Left colon (tissue), 2 donors: ENCODE measurements around the gene TMEM132C. TPM values are rescaled to one million over a fixed set of nuclear protein-coding genes. Genes with fewer than 3 reads are reported as not detected.
A peak's percentile ranks its signal among the peaks of the same experiment; 100 is the strongest.
"Not testable (repeated sequence)": the region's sequence is repeated elsewhere in the genome, so short reads cannot be mapped to it uniquely, and the experiment has no call there.

ENCODE experiments used
- ATAC-seq: fragments of 200-7000 bp; cut with Tn5 transposase; one replicate; pipeline ENCODE4 v1.9.1; 2020; ENCODE audit warnings: mild to moderate bottlenecking, moderate library complexity
- DNase-seq, 2 donors: peaks; one replicate each; pipeline ENCODE4 v3.0.0-alpha.2; 2020
- intact Hi-C, 2 donors: fragments of 100-400 bp; cut with DNase I in 1 of 2; cut with micrococcal nuclease in 1 of 2; formaldehyde crosslinking; loops; one replicate each; pipeline versions ENCODE4 v1.11.2 to v1.14.0; 2022; cut with DNase I, micrococcal nuclease
- total RNA-seq, 2 donors: library from RNA; stranded (reverse); fragmentation: NEBNext Ultra II Directional; extraction: Animal tissue kit (Norgen Biotek cat#: 25700); gene quantifications; one replicate each; pipeline ENCODE4 v1.2.1, GENCODE V29; 2021
- donor health status: DM: no; HTN: no; CAD: no.
- donor health status: DM: yes; HTN: yes; CAD: no.

The TMEM132C gene
- total RNA-seq, 2 donors from 2014 or later: 0.40 to 0.78 TPM

DNA sequence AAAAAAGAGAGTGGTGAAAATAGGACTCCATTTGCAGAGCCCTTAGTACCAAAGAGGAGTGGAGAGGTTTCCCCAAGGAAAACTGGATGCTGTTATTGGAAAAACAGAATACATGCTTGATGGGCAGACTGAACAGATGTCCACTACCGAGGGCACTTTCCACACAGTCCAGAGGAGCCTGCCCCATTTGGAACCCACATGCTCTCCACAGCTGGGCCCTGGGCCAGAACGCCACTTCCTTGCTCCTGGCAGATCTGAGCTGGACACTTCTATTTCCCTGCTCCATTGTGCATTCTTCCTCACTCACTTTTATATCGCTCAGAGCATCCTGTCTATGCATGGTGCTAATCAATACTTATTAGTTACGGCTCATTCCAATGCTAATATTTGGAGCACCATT, 306.9 kb downstream of the TMEM132C start:
- DNase-seq: no peak
- ATAC-seq: no peak
- intact Hi-C loops: no loop called here

DNA sequence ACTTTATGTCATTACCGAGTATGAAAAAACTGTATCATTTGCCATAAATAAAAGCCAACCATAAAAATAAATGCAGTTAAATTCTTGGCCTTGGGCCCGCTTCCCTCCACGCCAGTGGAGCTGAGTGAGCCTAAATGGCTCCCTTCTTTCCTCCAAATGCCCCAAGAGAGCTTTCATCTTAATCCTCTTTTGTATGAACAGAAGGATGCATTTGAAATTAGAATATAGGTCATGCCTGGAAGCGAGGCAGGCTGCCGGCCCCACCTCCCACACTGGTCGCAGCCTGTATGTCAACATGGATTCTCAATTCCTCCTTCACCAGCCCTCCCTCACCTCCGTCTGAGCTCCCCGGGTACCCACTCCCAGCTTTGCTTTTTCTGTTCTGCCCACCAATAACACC, 311.1 kb downstream of the TMEM132C start:
- intact Hi-C loops: no loop called here
- DNase-seq: no peak
- no peak for ATAC-seq

DNA sequence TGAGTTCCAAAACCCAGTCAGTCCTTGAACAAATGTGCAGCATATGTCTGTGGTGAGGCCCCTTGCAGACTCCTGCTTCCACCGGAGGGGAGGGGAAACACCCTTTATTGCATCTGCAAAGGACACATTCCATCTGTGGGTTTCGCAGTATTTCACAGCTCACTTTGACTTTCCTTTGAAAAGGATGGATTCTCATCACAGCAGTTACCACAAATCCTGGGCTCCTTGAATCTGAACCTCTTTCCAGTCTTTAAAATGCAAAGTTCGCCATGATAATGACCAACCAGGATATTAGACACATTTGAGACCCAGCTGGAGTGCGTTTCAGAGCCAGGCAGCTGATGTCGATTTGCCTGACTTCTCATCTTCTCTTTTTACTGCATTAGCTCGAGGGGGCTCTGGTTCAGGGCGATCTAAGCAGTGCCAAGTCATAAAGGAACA, 314.4 kb downstream of the TMEM132C start:
- intact Hi-C loops: no loop called here
- ATAC-seq: no peak
- DNase-seq: no peak

DNA sequence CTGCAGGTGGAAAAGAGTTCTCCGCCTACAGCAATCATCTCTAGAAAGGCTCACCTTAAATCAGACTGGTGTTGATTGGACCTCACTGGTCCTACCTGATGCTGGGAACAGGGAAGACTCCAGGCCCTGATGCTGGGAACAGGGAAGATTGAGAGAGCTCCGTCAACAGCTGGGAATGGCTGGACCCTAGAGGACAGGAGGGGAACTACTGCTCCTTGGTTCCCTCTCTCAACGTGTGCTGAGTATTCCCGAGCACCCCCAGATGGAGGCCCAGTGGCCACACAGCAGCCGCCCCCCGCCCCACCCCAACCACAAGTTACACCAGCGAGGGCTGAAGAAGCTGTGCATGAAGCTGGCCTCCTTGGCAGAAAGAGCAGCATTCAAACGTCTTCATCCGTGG, 316.5 kb downstream of the TMEM132C start:
- no peak for ATAC-seq

DNA sequence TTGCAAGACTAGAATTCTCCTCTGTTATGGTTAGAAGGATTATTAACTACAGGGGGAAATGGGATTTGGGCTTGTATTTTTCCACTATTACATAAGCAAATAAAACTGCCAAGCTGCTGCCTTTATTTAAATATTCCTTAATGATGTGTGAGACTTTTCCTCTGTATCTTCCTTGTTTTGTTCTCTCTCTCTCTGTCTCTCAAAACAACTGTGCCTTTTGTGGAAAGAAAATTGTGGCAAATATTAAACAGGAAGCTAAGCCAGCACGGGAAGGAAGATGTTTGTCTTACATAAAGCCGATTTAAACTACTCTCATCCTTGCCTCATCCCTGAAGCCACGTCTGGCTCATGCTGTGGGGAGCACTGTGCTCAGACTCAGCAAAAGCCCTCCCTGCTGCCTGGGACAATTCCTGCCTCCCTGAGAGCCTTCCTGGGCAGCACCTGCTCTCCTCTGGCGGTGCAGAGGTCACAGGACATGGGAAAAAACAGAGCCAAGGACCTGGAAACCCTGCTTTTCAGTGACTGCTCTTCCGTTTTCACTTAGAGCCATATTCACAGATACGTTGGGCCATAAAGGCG, 319.6 kb downstream of the TMEM132C start:
- intact Hi-C loops: no loop called here
- ATAC-seq: no peak
- no peak for DNase-seq

More for the DNA sequence above, 316.5 kb downstream of the TMEM132C start:
- intact Hi-C loops: no loop called here
- no peak for DNase-seq

DNA sequence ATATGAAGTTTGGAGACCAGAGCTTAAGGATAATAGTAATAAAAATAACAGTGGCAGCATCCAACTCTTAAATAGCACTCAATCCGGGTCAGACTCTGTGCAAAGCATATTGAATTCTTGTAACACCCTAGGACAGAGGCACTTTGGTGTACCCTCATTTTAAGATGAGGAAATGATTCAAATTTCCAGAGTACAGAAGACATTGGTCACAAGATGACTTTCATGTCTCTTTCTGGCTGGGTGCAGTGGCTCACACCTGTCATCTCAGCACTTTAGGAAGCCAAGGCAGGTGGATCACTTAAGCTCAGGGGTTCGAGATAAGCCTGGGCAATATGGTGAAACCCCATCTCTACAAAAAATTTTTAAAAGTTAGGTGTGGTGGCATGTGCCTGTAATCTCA, 320.9 kb downstream of the TMEM132C start:
- no peak for DNase-seq
- intact Hi-C loops: no loop called here
- ATAC-seq: no peak

DNA sequence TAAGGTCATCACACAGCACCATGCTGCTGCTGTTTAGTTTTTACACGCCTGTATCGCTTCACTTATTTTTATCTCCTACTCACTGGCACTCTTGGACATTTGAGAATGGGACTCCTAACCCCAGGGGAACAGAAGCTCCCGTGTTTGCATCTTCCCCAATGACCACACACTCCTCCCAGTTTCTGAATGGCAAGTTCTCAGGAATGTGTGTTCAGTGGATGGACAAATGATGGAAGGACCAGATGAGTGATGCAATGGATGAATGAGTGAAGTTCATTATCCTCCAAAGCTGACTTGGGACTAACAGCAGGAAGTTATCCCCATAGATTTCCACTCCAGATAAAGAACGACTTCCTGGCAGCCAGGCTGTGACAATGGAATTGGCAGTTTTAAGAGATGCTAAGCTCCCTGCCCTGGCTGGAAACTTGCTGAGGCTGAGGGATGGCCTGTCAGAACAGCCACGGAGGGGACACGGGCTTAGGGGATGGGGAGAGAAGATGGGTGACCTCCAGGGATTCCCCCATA, 325.3 kb downstream of the TMEM132C start:
- DNase-seq (no peak), ATAC-seq (no peak)
- intact Hi-C loops: no loop called here

DNA sequence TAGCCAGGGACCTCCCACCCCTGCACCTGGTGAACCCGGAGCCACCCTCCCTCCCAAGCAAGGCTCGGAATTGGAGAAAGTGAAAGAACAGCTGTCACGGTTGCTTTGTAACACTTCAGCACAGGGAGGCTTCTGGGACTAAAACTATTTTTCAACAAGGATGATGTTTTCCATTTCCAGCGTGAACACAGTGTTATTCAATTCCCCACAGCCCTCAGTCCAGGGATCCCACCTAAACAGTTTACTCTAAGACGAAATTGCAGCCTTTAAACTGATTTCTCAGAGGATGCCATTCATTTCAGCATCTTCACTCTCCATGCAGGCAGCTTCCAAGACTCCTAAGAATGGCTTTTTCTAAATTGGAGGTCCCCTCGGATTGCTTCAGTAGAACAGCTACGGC, 327.6 kb downstream of the TMEM132C start:
- no peak for ATAC-seq
- intact Hi-C loops: no loop called here

DNA sequence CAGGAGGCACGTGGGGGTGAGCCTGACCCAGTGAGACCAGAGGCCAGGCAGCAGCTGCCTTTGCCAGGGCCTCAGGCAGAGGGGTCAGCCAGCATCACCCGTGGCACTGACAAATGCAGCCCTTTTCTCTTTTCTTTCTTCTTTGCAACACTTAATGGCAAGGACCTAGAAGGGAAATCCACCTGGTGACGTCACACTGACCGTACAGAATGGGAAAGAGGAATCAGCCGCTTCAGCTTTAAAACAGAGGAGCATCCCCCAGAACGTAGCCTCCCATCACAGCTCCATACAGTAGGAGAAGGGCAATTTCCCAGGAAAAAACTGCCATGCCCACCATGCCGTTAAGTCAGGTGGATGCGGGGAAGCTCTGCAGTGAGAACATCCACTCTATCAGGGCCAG, 328.6 kb downstream of the TMEM132C start:
- intact Hi-C loops: no loop called here
- ATAC-seq (no peak), DNase-seq (no peak)

More for the DNA sequence above, 327.6 kb downstream of the TMEM132C start:
- DNase-seq: no peak

DNA sequence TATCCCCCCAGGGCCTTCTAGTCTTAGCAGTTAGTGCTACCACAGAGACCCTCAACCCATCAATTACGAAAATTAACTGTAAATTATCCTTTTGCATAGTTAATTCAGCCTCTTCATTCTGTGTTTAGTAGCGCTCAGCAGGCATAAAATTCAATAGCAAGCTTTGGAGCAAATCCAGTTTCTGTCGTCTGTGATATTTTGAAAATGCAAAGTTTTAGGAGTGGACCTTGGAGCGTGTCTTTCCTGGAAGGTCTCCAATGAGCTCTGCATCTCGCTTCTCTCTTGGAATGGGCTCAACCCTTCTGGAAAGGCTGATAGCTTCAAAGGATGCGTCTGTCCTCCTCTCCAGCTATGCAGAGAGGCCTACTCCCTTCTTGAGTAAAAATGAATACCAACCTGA, 333.9 kb downstream of the TMEM132C start:
- no peak for ATAC-seq
- intact Hi-C loops: no loop called here
- DNase-seq: no peak

DNA sequence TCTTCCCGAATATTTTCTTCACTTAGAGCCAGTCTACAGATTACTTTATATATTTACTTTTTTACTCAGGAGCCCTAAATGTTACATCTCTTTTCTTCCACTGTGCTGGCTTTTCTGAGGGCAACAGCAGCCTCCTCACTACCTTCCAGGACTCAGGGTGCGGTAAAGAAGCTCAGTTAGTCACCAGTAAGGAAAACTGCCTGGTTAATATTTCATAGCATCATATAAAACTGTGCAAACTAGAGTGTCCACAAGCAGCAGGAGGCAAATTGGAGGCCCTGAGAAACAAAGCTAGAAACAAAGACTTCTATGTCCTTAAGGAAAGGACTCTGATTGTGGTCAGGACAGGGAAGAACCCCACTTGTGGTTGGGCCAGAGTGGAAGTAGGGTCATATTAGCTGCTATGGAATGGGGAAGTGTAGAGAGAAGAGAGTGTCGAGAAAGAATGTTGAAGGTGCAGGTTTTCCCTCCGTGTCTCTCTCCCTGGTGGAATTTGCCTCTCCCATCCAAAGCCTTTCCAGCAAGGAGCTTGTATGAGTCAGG, 336.7 kb downstream of the TMEM132C start:
- peak; percentile 7 to 47 for DNase-seq
- intact Hi-C loops: no loop called here
- peak; percentile 84 for ATAC-seq

DNA sequence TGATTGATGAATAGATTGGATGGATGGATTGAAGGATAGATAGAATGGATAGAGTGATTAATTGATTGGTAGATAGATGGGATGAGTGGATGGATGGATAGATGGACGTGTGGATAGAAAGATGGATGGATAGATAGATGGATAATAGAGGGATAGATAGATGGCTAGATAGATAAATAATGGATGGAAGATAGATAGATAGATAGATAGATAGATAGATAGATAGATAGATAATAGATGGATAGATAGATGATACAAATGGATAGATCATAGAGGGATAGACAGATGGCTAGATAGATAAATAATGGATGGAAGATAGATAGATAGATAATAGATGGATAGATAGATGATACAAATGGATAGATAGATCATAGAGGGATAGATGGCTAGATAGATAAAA, 337.2 kb downstream of the TMEM132C start:
- DNase-seq, intact Hi-C loops, ATAC-seq: not testable (repeated sequence)

DNA sequence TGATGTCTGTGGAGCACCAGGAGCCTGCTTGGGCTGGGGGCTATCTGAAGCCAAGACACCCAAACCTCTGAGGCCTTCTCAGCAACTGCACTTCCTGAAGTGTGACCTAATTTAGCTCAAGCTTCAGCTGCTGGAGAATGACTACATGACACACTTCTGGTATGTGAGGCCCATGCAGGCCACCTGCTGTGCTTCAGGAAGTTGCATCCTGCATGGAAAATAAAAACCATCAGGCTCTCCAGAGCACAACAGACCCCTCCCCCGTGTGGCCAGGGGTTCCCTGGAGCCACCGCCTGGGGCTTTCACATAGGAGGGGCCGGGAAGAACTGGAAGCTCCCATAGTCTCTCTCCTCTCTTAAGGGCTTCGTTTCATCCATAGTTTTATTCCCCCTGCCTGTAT, 339.1 kb downstream of the TMEM132C start:
- ATAC-seq (peak; percentile 21), DNase-seq (no peak)
- intact Hi-C loops: no loop called here

DNA sequence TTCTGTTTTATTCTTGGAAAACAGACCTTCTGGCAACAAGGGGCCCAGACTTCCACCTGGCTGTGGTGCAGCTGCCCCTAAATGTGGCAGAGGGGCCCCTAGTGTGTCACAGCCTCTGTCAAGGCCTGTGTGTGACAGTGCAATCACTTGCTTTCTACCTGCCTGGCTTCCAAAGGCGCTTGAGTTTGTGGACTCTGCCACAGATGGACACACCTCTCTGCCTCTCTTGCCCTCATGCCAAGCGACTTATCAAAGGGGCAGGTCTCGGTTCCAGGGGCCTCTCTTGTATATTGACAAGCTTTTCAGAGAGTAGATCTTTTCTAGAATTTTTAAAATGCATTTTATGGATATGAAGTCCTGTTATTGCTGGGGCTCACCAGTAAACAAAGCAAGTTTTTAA, 339.6 kb downstream of the TMEM132C start:
- DNase-seq: peak; percentile 36 to 52
- intact Hi-C loops: no loop called here
- ATAC-seq: peak; percentile 69

DNA sequence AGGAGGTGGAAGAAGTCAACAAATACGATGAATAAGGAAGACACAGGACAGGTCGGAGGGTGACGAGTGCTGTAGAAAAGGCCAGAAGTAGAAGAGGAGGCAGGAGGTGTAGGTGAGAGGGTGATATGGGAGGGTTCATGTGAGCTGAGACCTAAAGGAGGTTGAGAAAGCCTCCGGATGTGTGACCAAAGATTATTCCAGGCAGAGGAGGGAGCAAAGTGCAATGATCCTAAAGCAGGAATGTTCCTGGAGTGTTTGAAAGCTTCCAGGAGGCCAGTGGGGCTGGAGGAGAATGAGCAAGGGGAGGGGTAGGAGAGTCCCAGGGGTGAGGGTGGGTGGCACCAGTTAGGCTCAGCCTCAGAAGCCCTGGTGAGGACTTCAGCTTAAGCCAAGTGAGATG, 340.0 kb downstream of the TMEM132C start:
- intact Hi-C loops: no loop called here
- DNase-seq (peak in 1 of 2 donors; percentile 35), ATAC-seq (peak; percentile 71)

DNA sequence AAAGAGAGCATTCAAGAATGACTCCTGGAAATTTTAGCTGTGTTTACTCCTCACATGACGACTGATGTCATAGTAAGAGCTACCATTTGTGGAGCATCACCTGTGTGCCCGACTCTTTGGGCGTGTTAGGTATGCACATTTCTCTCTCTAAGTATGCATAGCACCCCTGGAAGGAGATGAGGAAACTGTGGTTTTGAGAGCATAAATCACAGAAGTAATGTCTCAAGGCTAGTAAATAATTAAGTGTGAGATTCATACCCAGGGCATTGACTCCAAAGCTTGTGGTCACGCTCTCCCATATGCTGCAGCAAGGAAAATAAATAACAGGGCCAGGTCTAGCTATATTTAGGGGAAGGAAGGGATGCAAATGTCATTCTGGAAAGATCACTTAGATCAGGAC, 340.7 kb downstream of the TMEM132C start:
- intact Hi-C loops: no loop called here
- no peak for DNase-seq
- ATAC-seq: no peak

DNA sequence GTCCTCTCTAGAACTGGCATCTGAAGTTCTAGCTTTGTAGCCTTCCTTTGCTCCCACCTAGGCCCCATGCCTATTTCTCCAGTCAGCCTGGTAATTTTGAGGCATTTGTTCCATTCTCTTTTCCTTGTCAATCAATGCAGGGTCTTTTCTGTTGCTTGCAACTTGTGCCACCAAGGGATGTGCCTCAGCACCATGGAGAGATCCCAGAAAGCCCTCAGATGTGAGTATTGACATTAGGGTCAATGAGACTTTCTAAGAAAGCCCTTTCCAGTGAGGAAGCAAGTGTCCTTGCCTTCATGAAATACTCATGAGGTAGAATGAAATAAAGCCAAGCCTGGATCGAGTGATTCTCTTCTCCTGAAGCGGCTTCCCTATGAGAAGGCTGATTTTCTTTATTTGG, 342.9 kb downstream of the TMEM132C start:
- ATAC-seq (no peak), DNase-seq (no peak)
- intact Hi-C loops: no loop called here

DNA sequence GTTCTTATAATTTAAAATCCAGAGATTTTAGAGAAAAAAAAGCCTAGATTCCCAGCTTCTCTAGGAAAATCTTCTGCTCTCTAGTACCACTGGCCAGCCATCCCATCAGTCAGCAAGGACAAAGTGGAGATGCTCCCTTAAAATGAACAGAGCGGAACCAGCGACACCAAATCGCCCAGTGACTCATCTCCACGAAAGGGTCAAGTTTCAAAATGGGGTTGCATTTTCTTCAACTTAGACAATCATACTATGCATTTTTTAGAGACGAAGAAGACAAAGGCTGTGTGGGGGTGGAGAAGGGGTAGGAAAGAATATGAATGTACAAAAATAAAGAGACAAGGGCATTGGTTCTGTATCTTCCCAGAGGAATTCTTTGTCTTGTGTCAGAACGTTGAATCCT, 344.8 kb downstream of the TMEM132C start:
- intact Hi-C loops: no loop called here
- no peak for ATAC-seq
- DNase-seq: no peak

DNA sequence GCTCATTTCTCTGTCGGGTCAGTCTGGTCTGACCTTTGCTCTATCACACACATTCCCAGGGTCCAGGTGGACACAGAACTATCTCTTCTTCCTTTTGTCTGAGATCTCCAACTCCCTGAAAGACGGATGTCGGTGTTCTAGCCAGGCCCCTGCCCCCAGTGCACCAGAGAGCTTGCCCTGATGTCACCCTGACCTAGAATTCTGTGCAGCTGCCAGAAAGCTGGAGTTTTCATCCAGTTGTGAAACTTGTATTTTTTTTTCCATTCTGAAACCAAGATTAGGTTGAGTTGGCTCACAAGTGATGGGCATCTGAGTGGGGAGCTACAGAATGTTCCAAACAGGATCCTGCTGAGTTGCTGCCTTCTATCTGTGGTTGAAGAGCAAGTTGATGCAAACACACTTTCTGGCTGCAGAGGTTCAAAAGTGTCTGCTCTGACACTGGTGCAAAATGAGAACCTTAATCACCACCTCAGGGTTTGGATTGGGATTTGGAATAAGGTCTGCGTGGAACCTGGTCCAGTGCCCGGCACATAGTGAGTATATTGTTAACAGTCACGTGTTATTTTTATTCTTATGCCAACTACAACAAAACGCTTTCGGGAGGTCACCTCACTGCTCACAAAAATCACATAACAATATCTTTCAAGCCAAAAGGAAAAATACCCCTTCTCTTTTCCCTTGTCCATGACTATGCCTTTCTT, 345.3 kb downstream of the TMEM132C start:
- DNase-seq: no peak
- intact Hi-C loops: no loop called here
- no peak for ATAC-seq

DNA sequence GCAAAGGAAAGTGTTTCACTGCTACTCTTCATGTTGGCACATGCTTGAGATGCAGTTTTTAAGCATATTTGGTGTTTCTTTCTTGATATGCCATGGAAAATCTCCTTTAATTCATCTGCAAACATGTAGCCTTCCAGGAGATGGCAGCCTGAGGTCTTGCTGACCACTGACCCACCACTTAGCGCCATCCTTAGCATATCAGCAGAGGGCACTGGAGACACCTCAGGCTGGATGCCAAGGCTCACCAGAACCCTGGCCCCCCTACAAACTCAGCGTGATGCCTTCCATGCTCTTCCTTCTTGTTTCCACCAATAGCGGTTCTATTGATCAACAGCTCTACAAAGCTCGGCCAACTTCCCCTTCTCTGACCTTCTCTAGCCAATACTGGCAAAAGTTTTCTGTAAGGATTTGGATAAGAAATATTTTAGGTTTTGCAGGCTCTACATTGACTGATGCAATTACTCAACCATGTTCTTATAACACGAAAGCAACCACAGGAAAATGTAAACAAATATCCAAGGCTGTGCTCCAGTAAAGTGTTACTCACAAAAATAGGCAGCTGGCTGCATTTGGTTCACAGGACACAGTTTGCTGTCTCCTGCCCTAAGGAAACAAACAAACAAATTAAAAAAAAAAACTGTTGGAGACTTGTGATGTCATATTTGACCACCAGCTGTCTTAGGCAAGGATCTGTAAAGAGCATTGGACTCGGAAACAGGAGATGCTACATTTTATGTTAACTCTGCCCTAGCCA, 347.0 kb downstream of the TMEM132C start:
- intact Hi-C loops: no loop called here
- ATAC-seq: no peak
- no peak for DNase-seq
